Measurements from ENCODE around the gene COL24A1.
"Not testable (repeated sequence)": the region's sequence is repeated elsewhere in the genome, so short reads cannot be mapped to it uniquely, and the experiment has no call there.

Gene COL24A1

GRCh38 chr1:85911742-85912141 is 244.8 kb downstream of the COL24A1 start:
- in situ Hi-C loops (cut with HindIII; ENCODE audit: low sequenced_read_pairs) = no loop called here

GRCh38 chr1:85900921-85901320 is 255.7 kb downstream of the COL24A1 start:
- in situ Hi-C loops (cut with HindIII; ENCODE audit: low sequenced_read_pairs) = no loop called here

GRCh38 chr1:85898861-85899260 is 257.7 kb downstream of the COL24A1 start:
- in situ Hi-C loops (cut with HindIII; ENCODE audit: low sequenced_read_pairs) = no loop called here

GRCh38 chr1:85894651-85895050 is 261.9 kb downstream of the COL24A1 start:
- in situ Hi-C loops (cut with HindIII; ENCODE audit: low sequenced_read_pairs) = no loop called here

- in situ Hi-C loops (cut with HindIII; ENCODE audit: low sequenced_read_pairs) = no loop called here
Observed at GRCh38 chr1:85892366-85892765, 264.2 kb downstream of the COL24A1 start.

GRCh38 chr1:85889870-85890269 is 266.7 kb downstream of the COL24A1 start:
- in situ Hi-C loops (cut with HindIII; ENCODE audit: low sequenced_read_pairs) = no loop called here

GRCh38 chr1:85888921-85889320 is 267.7 kb downstream of the COL24A1 start:
- in situ Hi-C loops (cut with HindIII; ENCODE audit: low sequenced_read_pairs) = no loop called here

- in situ Hi-C loops (cut with HindIII; ENCODE audit: low sequenced_read_pairs) = no loop called here
Observed at GRCh38 chr1:85884372-85885035, 272.1 kb downstream of the COL24A1 start.

- in situ Hi-C loops (cut with HindIII; ENCODE audit: low sequenced_read_pairs) = no loop called here
Observed at GRCh38 chr1:85867189-85867588, 289.4 kb downstream of the COL24A1 start.

- in situ Hi-C loops (cut with HindIII; ENCODE audit: low sequenced_read_pairs) = no loop called here
Observed at GRCh38 chr1:85865213-85865612, 291.4 kb downstream of the COL24A1 start.

GRCh38 chr1:85864727-85865126 is 291.8 kb downstream of the COL24A1 start:
- in situ Hi-C loops (cut with HindIII; ENCODE audit: low sequenced_read_pairs) = no loop called here

- in situ Hi-C loops (cut with HindIII; ENCODE audit: low sequenced_read_pairs) = not testable (repeated sequence)
Observed at GRCh38 chr1:85863639-85864038, 292.9 kb downstream of the COL24A1 start.

GRCh38 chr1:85862456-85862855 is 294.1 kb downstream of the COL24A1 start:
- in situ Hi-C loops (cut with HindIII; ENCODE audit: low sequenced_read_pairs) = no loop called here

GRCh38 chr1:85857991-85858390 is 298.6 kb downstream of the COL24A1 start:
- in situ Hi-C loops (cut with HindIII; ENCODE audit: low sequenced_read_pairs) = no loop called here

- in situ Hi-C loops (cut with HindIII; ENCODE audit: low sequenced_read_pairs) = no loop called here
Observed at GRCh38 chr1:85850238-85850637, 306.3 kb downstream of the COL24A1 start.

- in situ Hi-C loops (cut with HindIII; ENCODE audit: low sequenced_read_pairs) = no loop called here
Observed at GRCh38 chr1:85849660-85850059, 306.9 kb downstream of the COL24A1 start.

GRCh38 chr1:85847356-85847755 is 309.2 kb downstream of the COL24A1 start:
- in situ Hi-C loops (cut with HindIII; ENCODE audit: low sequenced_read_pairs) = no loop called here

- in situ Hi-C loops (cut with HindIII; ENCODE audit: low sequenced_read_pairs) = no loop called here
Observed at GRCh38 chr1:85846706-85847105, 309.9 kb downstream of the COL24A1 start.

GRCh38 chr1:85839459-85839858 is 317.1 kb downstream of the COL24A1 start:
- in situ Hi-C loops (cut with HindIII; ENCODE audit: low sequenced_read_pairs) = no loop called here

GRCh38 chr1:85838238-85838637 is 318.3 kb downstream of the COL24A1 start:
- in situ Hi-C loops (cut with HindIII; ENCODE audit: low sequenced_read_pairs) = no loop called here

GRCh38 chr1:85836736-85837135 is 319.8 kb downstream of the COL24A1 start:
- in situ Hi-C loops (cut with HindIII; ENCODE audit: low sequenced_read_pairs) = no loop called here

GRCh38 chr1:85833165-85833564 is 323.4 kb downstream of the COL24A1 start:
- in situ Hi-C loops (cut with HindIII; ENCODE audit: low sequenced_read_pairs) = not testable (repeated sequence)

- in situ Hi-C loops (cut with HindIII; ENCODE audit: low sequenced_read_pairs) = no loop called here
Observed at GRCh38 chr1:85830837-85831236, 325.7 kb downstream of the COL24A1 start.
